ENCODE results near the gene CADM1. TPM values are rescaled to one million over a fixed set of nuclear protein-coding genes. Genes with fewer than 3 reads are reported as not detected.

Gene CADM1
- total RNA-seq, 1 experiment from 2014 or later, result not detected

GRCh38 chr11:115287266-115287665 lies 216.9 kb downstream of the CADM1 start:
- intact Hi-C loops (cut with micrococcal nuclease), result no loop called here
- H3K27me3 Mint-ChIP-seq (ENCODE audit: insufficient read depth, unreplicated experiment), result peaks cover 7% of the 10 kb centered on the region
- ChIA-PET POLR2A (interaction anchor here (0.7 to 0.8 kb wide), 2 partner anchors 59 to 520 kb away, joined by 3 read pairs; no protein-coding TSS in a partner anchor), CTCF (interaction anchor here (0.6 kb wide), 1 partner anchor 287 kb away, joined by 3 read pairs; no protein-coding TSS in a partner anchor)
- no peak for DNase-seq (ENCODE audit: unreplicated experiment)
- no peak overlapping the region for H3K27ac Mint-ChIP-seq (ENCODE audit: low read depth, unreplicated experiment)
- no peaks in the 10 kb centered on the region for H3K9me3 Mint-ChIP-seq (ENCODE audit: unreplicated experiment)
- H3K36me3 Mint-ChIP-seq (ENCODE audit: insufficient read depth, unreplicated experiment), result no peaks in the 10 kb centered on the region
- no peaks in the 10 kb centered on the region for H3K4me1 Mint-ChIP-seq (ENCODE audit: insufficient read depth, unreplicated experiment)
- no TSS peak for BruUV-seq (replicated peaks)
- no peak overlapping the region for H3K4me3 Mint-ChIP-seq (ENCODE audit: unreplicated experiment)
- TF ChIP-seq, protein P1, sequence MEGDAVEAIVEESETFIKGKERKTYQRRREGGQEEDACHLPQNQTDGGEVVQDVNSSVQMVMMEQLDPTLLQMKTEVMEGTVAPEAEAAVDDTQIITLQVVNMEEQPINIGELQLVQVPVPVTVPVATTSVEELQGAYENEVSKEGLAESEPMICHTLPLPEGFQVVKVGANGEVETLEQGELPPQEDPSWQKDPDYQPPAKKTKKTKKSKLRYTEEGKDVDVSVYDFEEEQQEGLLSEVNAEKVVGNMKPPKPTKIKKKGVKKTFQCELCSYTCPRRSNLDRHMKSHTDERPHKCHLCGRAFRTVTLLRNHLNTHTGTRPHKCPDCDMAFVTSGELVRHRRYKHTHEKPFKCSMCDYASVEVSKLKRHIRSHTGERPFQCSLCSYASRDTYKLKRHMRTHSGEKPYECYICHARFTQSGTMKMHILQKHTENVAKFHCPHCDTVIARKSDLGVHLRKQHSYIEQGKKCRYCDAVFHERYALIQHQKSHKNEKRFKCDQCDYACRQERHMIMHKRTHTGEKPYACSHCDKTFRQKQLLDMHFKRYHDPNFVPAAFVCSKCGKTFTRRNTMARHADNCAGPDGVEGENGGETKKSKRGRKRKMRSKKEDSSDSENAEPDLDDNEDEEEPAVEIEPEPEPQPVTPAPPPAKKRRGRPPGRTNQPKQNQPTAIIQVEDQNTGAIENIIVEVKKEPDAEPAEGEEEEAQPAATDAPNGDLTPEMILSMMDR (IDR thresholded peaks at IDR 0.05; ENCODE audit: unreplicated experiment), result no peak

DNA sequence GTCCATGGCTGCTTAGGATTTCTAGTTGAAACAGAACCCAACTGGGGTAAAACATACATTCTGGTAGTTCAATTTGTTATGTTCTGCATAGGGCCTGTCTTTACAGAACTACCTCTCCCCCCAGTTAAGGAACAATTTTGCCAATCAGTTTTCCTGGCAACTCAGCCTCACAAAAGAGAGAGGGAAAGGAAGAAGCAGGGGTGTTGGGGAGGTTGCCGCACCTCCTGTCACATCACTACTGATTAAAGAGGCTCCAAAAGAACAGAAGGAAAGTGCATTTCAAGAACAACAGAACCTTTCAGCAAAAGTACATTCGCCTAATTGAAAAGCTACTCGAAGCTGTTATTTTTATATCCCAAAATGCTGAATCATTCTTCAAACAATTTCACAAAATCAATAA lies 217.6 kb downstream of the CADM1 start:
- no peak for DNase-seq (ENCODE audit: unreplicated experiment)
- no peaks in the 10 kb centered on the region for H3K36me3 Mint-ChIP-seq (ENCODE audit: insufficient read depth, unreplicated experiment)
- no TSS peak for BruUV-seq (replicated peaks)
- no peaks in the 10 kb centered on the region for H3K4me1 Mint-ChIP-seq (ENCODE audit: insufficient read depth, unreplicated experiment)
- H3K9me3 Mint-ChIP-seq (ENCODE audit: unreplicated experiment), result no peaks in the 10 kb centered on the region
- intact Hi-C loops (cut with micrococcal nuclease), result no loop called here
- POLR2A ChIA-PET, result interaction anchor here (0.7 to 0.8 kb wide), 2 partner anchors 58 to 521 kb away, joined by 3 read pairs; no protein-coding TSS in a partner anchor
- CTCF ChIA-PET, result no interaction called here
- peaks cover 7% of the 10 kb centered on the region for H3K27me3 Mint-ChIP-seq (ENCODE audit: insufficient read depth, unreplicated experiment)
- H3K27ac Mint-ChIP-seq (ENCODE audit: low read depth, unreplicated experiment), result no peak overlapping the region
- TF ChIP-seq, protein P1 (IDR thresholded peaks at IDR 0.05; ENCODE audit: unreplicated experiment), result no peak
- H3K4me3 Mint-ChIP-seq (ENCODE audit: unreplicated experiment), result no peak overlapping the region

DNA sequence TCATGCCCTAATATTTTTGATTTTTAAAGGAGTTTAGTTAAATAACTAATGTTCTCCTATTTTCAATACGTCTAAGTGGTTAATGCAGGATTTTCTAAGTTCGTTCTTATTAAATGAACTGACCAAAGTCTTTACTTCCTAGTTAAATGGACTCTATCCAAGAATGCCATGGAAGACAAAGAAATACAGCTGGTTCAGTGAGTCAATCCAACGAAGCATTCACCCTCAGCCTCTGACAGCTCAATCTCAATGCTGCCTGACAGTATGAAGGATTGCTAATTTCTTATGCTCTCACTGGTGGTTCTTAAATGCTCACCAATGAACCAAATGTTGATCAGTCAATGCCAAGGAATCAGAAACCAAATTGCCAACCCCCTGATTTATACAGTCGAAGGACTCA lies 219.4 kb downstream of the CADM1 start:
- Mint-ChIP-seq H3K27me3 (ENCODE audit: insufficient read depth, unreplicated experiment) (peaks cover 7% of the 10 kb centered on the region), H3K4me1 (ENCODE audit: insufficient read depth, unreplicated experiment) (no peaks in the 10 kb centered on the region), H3K27ac (ENCODE audit: low read depth, unreplicated experiment) (no peak overlapping the region), H3K36me3 (ENCODE audit: insufficient read depth, unreplicated experiment) (no peaks in the 10 kb centered on the region), H3K4me3 (ENCODE audit: unreplicated experiment) (no peak overlapping the region), H3K9me3 (ENCODE audit: unreplicated experiment) (no peaks in the 10 kb centered on the region)
- TF ChIP-seq, protein P1 (IDR thresholded peaks at IDR 0.05; ENCODE audit: unreplicated experiment), result no peak
- BruUV-seq (replicated peaks), result no TSS peak
- no peak for DNase-seq (ENCODE audit: unreplicated experiment)
- POLR2A ChIA-PET, result no interaction called here
- CTCF ChIA-PET, result interaction anchor here (0.5 kb wide), 1 partner anchor 739 kb away, joined by 7 read pairs; no protein-coding TSS in a partner anchor
- intact Hi-C loops (cut with micrococcal nuclease), result no loop called here

GRCh38 chr11:115282923-115283322 lies 221.3 kb downstream of the CADM1 start:
- Mint-ChIP-seq H3K27ac (ENCODE audit: low read depth, unreplicated experiment) (no peak overlapping the region), H3K27me3 (ENCODE audit: insufficient read depth, unreplicated experiment) (peaks cover 20% of the 10 kb centered on the region), H3K9me3 (ENCODE audit: unreplicated experiment) (no peaks in the 10 kb centered on the region), H3K4me1 (ENCODE audit: insufficient read depth, unreplicated experiment) (no peaks in the 10 kb centered on the region), H3K4me3 (ENCODE audit: unreplicated experiment) (no peak overlapping the region), H3K36me3 (ENCODE audit: insufficient read depth, unreplicated experiment) (no peaks in the 10 kb centered on the region)
- ChIA-PET CTCF (interaction anchor here (0.9 kb wide), 1 partner anchor 10 kb away, joined by 3 read pairs; no protein-coding TSS in a partner anchor), POLR2A (no interaction called here)
- no TSS peak for BruUV-seq (replicated peaks)
- no peak for DNase-seq (ENCODE audit: unreplicated experiment)
- TF ChIP-seq, protein P1 (IDR thresholded peaks at IDR 0.05; ENCODE audit: unreplicated experiment), result no peak
- intact Hi-C loops (cut with micrococcal nuclease), result no loop called here
